Dendritic cell treated with granulocyte-macrophage colony-stimulating factor and Interleukin-4, amounts not matched to agents 40 ng/mL and 50 ng/mL, for 4 days (primary cell): ENCODE data around the gene MYH7B.

ENCODE experiments used
- H3K27ac Mint-ChIP-seq: one replicate; pipeline ENCODE4 v1.8.0; 2022; ENCODE audit warnings: mild to moderate bottlenecking, mixed read lengths
- H3K27me3 Mint-ChIP-seq: one replicate; pipeline ENCODE4 v1.8.0; 2022; ENCODE audit warnings: mild to moderate bottlenecking, mixed read lengths
- H3K36me3 Mint-ChIP-seq: one replicate; pipeline ENCODE4 v1.8.0; 2022; ENCODE audit warnings: low read depth, mixed read lengths
- H3K4me1 Mint-ChIP-seq: one replicate; pipeline ENCODE4 v1.8.0; 2022; ENCODE audit warnings: low read depth, mixed read lengths
- H3K4me3 Mint-ChIP-seq: one replicate; pipeline ENCODE4 v1.8.0; 2022; ENCODE audit warnings: mild to moderate bottlenecking, moderate library complexity, mixed read lengths
- H3K9me3 Mint-ChIP-seq: one replicate; pipeline ENCODE4 v1.8.0; 2022; ENCODE audit warnings: mixed read lengths
- intact Hi-C: fragments of 100-400 bp; cut with micrococcal nuclease; formaldehyde crosslinking; loops from one replicate; pipeline ENCODE4 v1.15.0; 2022

Gene MYH7B

GRCh38 chr20:34955231-34956040, at the start of gene MYH7B, which contains the start of gene GSS:
Gene MYH7B (plus strand): TSS chr20:34955868. CDS start chr20:34978006, 22,138 bp downstream.
Gene GSS (minus strand): TSS chr20:34955806. CDS start chr20:34951852, 3,954 bp downstream.
- Mint-ChIP-seq H3K36me3 (peaks cover 22% of the 10 kb centered on the region), H3K4me1 (peaks cover 21% of the 10 kb centered on the region), H3K9me3 (no peaks in the 10 kb centered on the region), H3K4me3 (peak within 1 kb of the TSS; percentile 86), H3K27ac (peak within 1 kb of the TSS; percentile 96), H3K27me3 (no peaks in the 10 kb centered on the region)
- intact Hi-C loops, result loop anchor here (1.0 kb wide), 1 partner anchor 81 kb away; no protein-coding TSS in a partner anchor

- intact Hi-C loops, result no loop called here
- peak overlapping the region; percentile 77 for H3K27ac Mint-ChIP-seq
- H3K9me3 Mint-ChIP-seq, result no peaks in the 10 kb centered on the region
- H3K4me3 Mint-ChIP-seq, result no peak overlapping the region
- H3K4me1 Mint-ChIP-seq, result peaks cover 50% of the 10 kb centered on the region
- no peaks in the 10 kb centered on the region for H3K27me3 Mint-ChIP-seq
- peaks cover 11% of the 10 kb centered on the region for H3K36me3 Mint-ChIP-seq
Measured at GRCh38 chr20:34907616-34908469, 47.8 kb upstream of the MYH7B start.

GRCh38 chr20:34915131-34915530, 40.5 kb upstream of the MYH7B start:
- peaks cover 79% of the 10 kb centered on the region for H3K36me3 Mint-ChIP-seq
- intact Hi-C loops, result no loop called here
- no peak overlapping the region for H3K4me3 Mint-ChIP-seq
- H3K4me1 Mint-ChIP-seq, result peaks cover 6% of the 10 kb centered on the region
- H3K9me3 Mint-ChIP-seq, result no peaks in the 10 kb centered on the region
- no peaks in the 10 kb centered on the region for H3K27me3 Mint-ChIP-seq
- peak overlapping the region; percentile 2 for H3K27ac Mint-ChIP-seq

- intact Hi-C loops, result no loop called here
- no peaks in the 10 kb centered on the region for H3K9me3 Mint-ChIP-seq
- H3K27me3 Mint-ChIP-seq, result no peaks in the 10 kb centered on the region
- no peak overlapping the region for H3K27ac Mint-ChIP-seq
- H3K4me3 Mint-ChIP-seq, result no peak overlapping the region
- H3K36me3 Mint-ChIP-seq, result peaks cover 79% of the 10 kb centered on the region
- peaks cover 14% of the 10 kb centered on the region for H3K4me1 Mint-ChIP-seq
Measured at GRCh38 chr20:34915749-34916455, 39.8 kb upstream of the MYH7B start.

- Mint-ChIP-seq H3K27ac (no peak overlapping the region), H3K36me3 (peaks cover 74% of the 10 kb centered on the region), H3K4me1 (peaks cover 21% of the 10 kb centered on the region), H3K4me3 (no peak overlapping the region), H3K9me3 (no peaks in the 10 kb centered on the region), H3K27me3 (no peaks in the 10 kb centered on the region)
- intact Hi-C loops, result no loop called here
Measured at GRCh38 chr20:34916774-34917354, 38.8 kb upstream of the MYH7B start.

GRCh38 chr20:34920055-34920454, 35.6 kb upstream of the MYH7B start:
- peaks cover 46% of the 10 kb centered on the region for H3K36me3 Mint-ChIP-seq
- intact Hi-C loops, result no loop called here
- peaks cover 18% of the 10 kb centered on the region for H3K4me1 Mint-ChIP-seq
- H3K9me3 Mint-ChIP-seq, result no peaks in the 10 kb centered on the region
- no peaks in the 10 kb centered on the region for H3K27me3 Mint-ChIP-seq
- H3K27ac Mint-ChIP-seq, result no peak overlapping the region
- H3K4me3 Mint-ChIP-seq, result no peak overlapping the region

- intact Hi-C loops, result no loop called here
- H3K27ac Mint-ChIP-seq, result no peak overlapping the region
- peaks cover 32% of the 10 kb centered on the region for H3K36me3 Mint-ChIP-seq
- H3K4me3 Mint-ChIP-seq, result no peak overlapping the region
- H3K4me1 Mint-ChIP-seq, result peaks cover 18% of the 10 kb centered on the region
- H3K27me3 Mint-ChIP-seq, result no peaks in the 10 kb centered on the region
- H3K9me3 Mint-ChIP-seq, result no peaks in the 10 kb centered on the region
Measured at GRCh38 chr20:34921436-34921835, 34.2 kb upstream of the MYH7B start.

GRCh38 chr20:34922654-34923381, 32.9 kb upstream of the MYH7B start:
- intact Hi-C loops, result no loop called here
- H3K4me1 Mint-ChIP-seq, result peaks cover 18% of the 10 kb centered on the region
- no peak overlapping the region for H3K27ac Mint-ChIP-seq
- H3K9me3 Mint-ChIP-seq, result no peaks in the 10 kb centered on the region
- H3K4me3 Mint-ChIP-seq, result no peak overlapping the region
- peaks cover 18% of the 10 kb centered on the region for H3K36me3 Mint-ChIP-seq
- no peaks in the 10 kb centered on the region for H3K27me3 Mint-ChIP-seq

- intact Hi-C loops, result no loop called here
- Mint-ChIP-seq H3K27me3 (no peaks in the 10 kb centered on the region), H3K4me3 (no peak overlapping the region), H3K36me3 (peaks cover 12% of the 10 kb centered on the region), H3K27ac (no peak overlapping the region), H3K9me3 (no peaks in the 10 kb centered on the region), H3K4me1 (peaks cover 18% of the 10 kb centered on the region)
Measured at GRCh38 chr20:34923414-34923813, 32.3 kb upstream of the MYH7B start.

GRCh38 chr20:34925341-34925740, 30.3 kb upstream of the MYH7B start:
- H3K4me3 Mint-ChIP-seq, result no peak overlapping the region
- peaks cover 13% of the 10 kb centered on the region for H3K4me1 Mint-ChIP-seq
- no peaks in the 10 kb centered on the region for H3K27me3 Mint-ChIP-seq
- no peak overlapping the region for H3K27ac Mint-ChIP-seq
- intact Hi-C loops, result no loop called here
- H3K36me3 Mint-ChIP-seq, result no peaks in the 10 kb centered on the region
- no peaks in the 10 kb centered on the region for H3K9me3 Mint-ChIP-seq

GRCh38 chr20:34925981-34926380, 29.7 kb upstream of the MYH7B start:
- H3K4me1 Mint-ChIP-seq, result peaks cover 7% of the 10 kb centered on the region
- H3K27me3 Mint-ChIP-seq, result no peaks in the 10 kb centered on the region
- H3K27ac Mint-ChIP-seq, result no peak overlapping the region
- H3K36me3 Mint-ChIP-seq, result no peaks in the 10 kb centered on the region
- no peak overlapping the region for H3K4me3 Mint-ChIP-seq
- H3K9me3 Mint-ChIP-seq, result no peaks in the 10 kb centered on the region
- intact Hi-C loops, result no loop called here

GRCh38 chr20:34926581-34926980, 29.1 kb upstream of the MYH7B start:
- Mint-ChIP-seq H3K9me3 (no peaks in the 10 kb centered on the region), H3K36me3 (no peaks in the 10 kb centered on the region), H3K4me1 (peaks cover under 1% of the 10 kb centered on the region), H3K4me3 (no peak overlapping the region), H3K27me3 (no peaks in the 10 kb centered on the region), H3K27ac (no peak overlapping the region)
- intact Hi-C loops, result no loop called here

- no peak overlapping the region for H3K4me3 Mint-ChIP-seq
- no peaks in the 10 kb centered on the region for H3K36me3 Mint-ChIP-seq
- intact Hi-C loops, result no loop called here
- H3K27me3 Mint-ChIP-seq, result no peaks in the 10 kb centered on the region
- no peaks in the 10 kb centered on the region for H3K4me1 Mint-ChIP-seq
- H3K27ac Mint-ChIP-seq, result no peak overlapping the region
- no peaks in the 10 kb centered on the region for H3K9me3 Mint-ChIP-seq
Measured at GRCh38 chr20:34927736-34928135, 27.9 kb upstream of the MYH7B start.
